Activated naive CD4-positive, alpha-beta T cell treated with Interleukin-2 at 50 U/mL for 16 hours (primary cell): ENCODE data around the gene DYNC1I2.
A peak's percentile ranks its signal among the peaks of the same experiment; 100 is the strongest.

Source experiments
- DNase-seq: peaks from one replicate; pipeline ENCODE4 v3.0.0-alpha.2; 2020

Gene DYNC1I2

DNA sequence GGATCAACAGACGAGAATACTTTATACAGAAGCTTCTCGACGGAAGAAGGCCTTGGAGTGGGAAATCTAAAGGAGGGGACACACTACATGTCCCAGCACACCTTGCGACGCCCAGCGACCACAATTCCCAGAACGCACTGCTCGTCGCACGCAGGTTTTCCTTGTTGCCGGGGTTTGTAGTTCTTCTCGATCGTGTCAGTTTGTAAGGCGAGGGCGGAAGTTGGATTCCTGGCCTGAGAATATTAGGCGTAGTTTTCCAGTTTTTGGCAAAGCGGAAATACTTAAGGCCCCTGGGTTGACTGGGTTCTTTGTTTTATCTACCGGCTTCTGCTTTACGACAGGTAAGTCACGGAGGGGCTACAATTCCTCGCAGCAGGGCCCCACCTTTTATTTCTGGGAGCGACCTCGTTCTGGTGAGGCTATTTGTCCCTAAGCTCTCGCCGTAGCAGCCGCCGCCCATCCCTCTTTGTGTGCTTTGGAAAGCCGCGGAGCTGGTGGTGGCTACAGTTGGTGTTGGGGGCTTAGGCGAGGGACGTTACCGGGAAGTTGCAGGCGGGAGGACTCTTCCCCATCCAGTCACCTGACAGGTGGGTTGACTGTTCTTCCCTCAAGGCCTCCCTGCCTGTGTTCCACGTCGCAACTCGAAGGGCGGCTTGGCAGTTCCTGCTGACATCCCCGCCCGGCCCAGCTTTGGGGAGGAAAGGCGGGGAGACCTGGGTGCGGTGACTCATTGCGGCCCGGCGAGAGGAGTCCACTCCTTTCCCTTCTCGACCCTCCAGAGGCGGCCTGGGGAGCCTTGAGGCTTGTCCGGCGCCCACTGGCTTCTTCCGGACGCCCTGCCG is at the start of gene DYNC1I2:
TSS of gene DYNC1I2 (plus strand) at position 183 of the 842 bp plus-strand sequence. CDS start 2,687 bp downstream, outside the sequence.
- DNase-seq, result peak; percentile 77

DNA sequence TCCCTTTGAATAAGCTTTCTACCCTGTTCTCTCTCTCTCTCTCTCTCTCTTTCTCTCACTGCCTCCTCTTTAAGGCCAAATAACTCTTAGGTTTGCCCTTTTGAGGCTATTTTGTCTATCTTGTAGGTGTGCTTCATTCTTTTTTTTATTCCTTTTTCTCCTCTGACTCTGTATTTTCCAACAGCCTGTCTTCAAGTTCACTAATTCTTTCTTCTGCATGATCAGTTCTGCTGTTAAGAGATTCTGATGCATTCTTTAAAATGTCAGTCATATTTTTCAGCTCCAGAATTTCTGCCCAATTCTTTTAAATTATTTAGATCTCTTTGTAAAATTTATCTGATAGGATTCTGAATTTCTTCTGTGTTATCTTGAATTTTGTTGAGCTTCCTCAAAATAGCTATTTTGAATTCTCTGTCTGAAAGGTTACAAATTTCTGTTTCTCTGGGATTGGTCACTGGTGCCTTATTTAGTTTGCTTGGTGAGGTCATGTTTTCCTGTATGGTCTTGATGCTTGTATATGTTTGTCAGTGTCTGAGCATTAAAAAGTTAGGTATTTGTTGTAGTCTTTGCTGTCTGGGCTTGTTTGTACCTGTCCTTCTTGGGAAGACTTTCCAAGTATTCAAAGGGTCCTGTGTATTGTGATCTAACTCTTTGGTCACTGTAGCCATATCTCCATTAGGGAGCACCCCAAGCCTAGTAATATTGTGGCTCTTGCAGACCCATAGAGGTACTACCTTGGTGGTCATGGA is 35.4 kb upstream of the DYNC1I2 start:
- no peak for DNase-seq

DNA sequence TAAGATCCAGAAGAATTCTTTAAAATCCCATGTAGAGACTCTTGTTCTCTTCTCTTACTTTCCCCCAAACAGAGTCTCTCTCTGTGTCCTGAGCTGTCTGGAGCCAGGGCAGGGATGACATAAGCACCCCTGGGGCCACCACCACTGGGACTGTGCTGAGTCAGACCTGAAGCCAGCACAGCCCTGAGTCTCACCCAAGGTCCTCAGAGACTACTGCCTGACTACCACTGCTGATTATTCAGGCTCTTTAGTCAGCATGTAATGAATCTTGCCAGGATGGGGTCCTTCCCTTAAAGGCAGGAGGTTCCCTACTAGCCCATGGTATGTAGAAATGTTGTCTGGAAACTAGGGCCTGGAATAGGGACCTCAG is 34.9 kb upstream of the DYNC1I2 start:
- no peak for DNase-seq

DNA sequence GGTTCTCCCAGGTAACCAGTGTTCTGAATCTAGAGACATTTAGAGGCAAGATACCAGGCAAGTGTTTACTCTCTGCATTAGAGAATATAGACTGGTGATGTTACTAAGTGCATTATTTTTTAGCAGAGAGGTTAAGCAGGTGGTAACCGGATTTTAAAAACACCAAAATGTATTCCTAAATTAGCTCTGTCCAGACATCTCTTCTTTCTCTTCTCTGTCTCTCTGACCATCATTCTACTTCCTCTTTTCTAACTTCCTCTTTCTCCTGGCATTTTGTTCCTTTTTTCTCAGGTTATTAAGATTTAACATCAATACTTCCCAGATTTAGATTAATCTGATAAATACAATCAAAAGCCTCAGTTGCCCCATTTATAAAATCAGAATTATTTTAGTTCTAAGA is 31.7 kb upstream of the DYNC1I2 start:
- DNase-seq, result no peak

DNA sequence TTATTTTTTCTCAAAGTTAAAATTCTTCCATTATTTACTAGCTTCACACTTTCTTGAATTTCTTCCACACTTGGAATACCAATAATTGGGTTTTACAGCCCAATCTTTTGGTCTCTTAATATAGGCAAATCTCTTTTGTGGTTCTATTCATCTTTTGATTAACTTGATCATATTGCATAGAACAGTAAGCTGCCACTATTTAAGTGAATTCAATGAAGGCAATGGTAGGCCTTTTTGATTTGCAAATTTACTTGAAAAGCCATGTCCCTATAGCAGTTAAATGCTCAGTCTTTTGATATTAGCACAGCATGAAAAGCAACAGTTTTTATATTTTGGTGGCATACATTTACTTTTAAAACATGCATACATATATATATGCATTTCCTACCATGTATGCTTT is 20.2 kb upstream of the DYNC1I2 start:
- DNase-seq, result no peak

DNA sequence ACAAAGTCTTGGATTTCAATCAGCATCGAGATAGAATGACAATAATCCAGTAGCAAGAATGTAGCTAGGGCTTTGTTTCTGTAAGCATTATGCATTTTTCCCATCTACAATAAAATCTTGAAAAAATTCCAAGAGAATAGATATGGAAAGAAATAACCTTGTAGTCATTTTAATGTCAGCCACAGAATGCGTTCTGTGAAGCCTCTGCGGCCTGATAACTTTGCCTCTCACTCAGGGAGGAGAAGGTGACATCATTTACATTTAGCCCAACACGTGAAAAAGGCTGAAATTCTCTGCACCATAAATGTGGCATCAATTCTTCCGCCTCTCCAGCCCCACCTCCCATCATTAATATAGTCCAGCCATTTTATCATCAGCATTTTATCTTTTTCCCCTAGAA is 19.1 kb upstream of the DYNC1I2 start:
- no peak for DNase-seq

DNA sequence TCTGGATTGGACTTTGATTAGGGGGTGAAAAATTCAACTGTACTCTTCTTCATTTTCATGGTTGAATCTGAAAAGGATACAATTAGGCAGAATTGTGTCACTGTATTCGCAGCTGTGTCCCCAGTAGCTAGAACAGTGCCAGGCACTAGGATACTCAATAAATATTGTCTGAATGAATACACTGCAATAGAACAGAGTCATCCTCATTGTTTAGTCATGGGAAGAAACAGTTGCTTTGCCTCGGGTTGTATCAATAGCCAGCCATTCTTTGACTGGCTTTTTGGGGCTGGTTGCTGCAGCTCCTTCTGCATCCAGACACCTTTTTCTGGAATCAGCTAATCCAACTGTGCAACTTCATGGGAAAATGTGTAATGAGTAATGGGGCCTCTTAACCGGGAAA is 18.1 kb upstream of the DYNC1I2 start:
- no peak for DNase-seq

DNA sequence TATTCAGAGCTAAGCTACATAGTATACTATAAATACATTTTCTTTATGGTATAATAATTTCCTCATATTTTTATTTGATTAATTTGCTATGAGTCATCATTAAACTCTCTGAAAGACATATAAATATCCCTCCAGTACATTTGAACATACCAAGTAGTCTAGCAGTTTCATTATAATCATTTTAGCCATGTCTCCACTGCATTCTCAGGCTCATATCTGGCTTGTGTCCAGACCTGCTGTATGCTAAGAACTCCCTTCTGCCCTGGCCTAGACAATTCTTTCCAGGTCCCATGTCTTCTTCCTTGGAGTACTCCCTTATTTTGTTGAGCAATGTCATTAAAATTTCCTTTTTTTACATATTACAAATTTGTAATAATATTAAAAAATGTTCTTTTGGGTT is 16.6 kb upstream of the DYNC1I2 start:
- DNase-seq, result no peak

DNA sequence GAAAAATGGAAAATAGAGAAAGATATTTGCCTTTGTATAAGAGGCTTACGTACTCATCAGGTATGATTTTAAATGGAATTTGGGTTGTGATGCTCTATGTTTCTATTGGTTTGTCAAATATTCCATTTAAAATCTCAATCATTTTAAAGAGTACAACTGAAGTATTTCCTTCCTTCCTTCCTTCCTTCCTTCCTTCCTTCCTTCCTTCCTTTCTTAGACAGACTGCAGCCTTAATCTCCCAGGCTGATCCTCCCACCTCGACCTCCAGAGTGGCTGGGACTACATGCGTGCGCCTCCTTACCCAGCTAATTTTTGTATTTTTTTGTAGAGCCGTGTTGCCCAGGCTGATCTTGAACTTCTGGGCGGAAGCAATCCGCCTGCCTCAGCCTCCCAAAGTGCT is 15.4 kb upstream of the DYNC1I2 start:
- DNase-seq, result no peak

DNA sequence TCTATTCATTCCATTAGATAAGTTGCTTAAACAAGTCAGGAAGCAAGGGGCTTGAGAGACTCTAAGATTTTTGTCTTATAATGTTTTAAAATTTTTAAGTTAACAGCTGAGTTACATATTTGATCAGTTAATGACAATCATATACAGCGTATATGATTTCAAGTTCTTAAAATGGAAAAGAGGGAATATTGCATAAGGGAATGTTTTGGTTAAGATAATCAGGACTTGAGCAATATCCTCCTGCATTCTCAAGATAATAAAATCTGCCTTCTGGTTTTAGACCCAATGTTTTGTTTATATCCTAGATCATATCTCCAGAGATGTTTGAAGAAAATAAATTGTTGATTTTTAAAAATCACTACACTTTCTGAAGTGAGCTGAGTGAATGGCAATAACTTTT is 13.4 kb upstream of the DYNC1I2 start:
- DNase-seq, result no peak

DNA sequence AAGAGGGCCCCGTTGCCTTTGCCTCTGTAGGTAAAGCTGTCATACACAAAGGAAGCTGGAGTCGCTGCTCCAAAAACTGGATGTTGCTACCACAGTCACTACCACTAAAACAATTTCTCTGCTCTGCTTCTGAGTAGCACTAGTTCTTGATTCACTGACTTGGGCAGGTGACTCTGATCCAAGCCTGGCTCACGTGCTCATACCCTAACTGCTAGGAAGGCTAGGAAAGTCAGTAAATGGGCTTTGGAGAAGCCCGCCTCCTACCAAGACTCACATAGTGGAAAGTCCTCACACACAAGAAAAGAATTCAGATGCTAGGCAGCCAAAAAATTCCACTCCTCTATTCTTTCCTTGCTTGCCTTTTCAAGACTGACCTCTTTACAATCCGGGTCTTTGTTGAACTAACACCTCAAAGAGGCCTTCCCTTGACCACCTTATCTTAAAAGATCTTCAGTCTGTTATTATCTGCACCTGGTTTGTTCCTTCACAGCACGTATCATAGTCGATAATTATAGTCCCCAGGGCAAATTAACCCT is 11.4 kb upstream of the DYNC1I2 start:
- DNase-seq, result no peak

DNA sequence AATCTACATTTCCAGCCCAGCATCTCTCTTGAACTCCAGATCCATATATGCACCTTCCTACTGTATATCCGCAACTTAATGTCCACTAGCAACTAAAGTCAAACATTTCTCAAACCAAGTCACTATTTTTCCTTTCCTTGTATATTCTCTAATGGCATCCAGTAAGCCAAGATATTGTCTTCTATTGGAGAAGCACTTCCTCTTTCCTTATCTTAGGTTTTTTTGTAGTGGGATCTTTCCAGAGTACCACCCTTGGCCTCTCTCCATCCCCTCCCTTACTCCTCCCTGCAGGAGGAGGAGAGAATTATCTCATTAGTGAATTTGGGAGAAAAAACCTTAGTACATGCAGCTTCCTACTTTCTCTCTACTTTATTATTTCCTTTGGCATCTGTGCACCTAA is 8.7 kb upstream of the DYNC1I2 start:
- DNase-seq, result no peak

DNA sequence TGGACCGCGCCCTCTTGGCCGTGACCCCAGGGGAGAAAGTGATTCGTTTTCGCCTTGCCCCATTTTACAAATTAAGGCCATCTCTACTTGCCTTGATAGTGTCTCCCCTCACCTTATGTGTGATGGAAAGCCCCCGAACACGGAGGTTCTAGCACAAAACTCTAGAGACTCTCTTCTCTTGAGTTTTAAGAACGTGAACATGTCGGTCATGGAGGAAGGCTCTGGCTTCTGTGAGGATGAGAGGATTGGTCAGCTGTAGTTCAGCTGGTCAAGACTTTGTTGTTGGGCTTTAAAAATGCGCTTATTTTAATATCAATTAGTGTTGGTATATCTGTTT is 828 bp downstream of the DYNC1I2 start:
- no peak for DNase-seq

DNA sequence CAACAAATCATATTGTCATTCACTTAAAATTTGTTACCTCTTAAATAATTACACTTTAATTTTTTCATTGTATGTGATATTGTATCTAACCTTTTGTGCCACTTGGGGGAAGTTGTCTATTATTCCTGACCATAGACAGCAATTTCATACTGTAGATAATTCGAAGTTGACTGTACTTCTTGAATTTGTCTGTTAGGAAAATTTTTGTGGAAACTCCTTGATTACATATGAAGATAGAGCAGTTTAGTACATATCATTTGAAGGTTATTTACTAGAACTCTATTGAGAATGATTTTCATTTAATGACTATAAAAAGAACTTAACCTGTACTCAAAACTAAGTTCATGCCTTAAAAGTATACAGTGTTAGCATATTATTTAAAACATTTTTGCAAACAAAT is 5.1 kb downstream of the DYNC1I2 start:
- DNase-seq, result no peak

DNA sequence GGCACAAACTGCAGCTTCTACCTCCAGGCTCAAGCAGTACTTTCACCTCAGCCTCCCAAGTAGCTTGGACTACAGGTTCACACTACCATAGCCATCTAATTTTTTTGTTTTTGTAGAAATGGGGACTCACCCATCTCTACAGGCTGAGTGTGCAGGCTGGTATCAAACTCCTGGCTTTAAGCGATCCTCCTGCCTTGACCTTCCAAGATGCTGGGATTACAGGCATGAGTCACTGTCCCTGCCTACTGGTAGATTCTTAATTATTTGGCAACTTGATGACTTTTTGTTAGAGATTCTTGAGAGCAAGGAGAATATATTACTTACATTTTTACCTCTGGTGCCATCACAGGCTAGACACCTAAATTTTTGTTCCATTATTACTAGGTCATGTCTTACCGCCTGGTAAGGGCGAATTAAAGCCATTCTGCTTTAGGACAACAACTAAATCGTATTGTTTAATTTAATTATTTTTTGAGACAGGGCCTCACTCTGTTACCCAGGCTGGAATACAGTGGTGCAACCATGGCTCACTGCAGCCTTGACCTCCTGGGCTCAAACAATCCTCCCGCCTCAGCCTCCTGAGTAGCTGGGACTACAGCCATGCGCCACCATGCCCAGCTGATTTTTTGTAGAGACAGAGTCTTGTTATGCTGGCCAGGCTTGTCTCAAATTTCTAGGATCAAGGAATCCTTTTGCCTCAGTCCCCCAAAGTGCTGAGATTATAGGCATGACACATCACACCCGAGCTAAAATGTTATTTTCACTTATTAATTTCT is 15.7 kb downstream of the DYNC1I2 start:
- DNase-seq, result no peak

DNA sequence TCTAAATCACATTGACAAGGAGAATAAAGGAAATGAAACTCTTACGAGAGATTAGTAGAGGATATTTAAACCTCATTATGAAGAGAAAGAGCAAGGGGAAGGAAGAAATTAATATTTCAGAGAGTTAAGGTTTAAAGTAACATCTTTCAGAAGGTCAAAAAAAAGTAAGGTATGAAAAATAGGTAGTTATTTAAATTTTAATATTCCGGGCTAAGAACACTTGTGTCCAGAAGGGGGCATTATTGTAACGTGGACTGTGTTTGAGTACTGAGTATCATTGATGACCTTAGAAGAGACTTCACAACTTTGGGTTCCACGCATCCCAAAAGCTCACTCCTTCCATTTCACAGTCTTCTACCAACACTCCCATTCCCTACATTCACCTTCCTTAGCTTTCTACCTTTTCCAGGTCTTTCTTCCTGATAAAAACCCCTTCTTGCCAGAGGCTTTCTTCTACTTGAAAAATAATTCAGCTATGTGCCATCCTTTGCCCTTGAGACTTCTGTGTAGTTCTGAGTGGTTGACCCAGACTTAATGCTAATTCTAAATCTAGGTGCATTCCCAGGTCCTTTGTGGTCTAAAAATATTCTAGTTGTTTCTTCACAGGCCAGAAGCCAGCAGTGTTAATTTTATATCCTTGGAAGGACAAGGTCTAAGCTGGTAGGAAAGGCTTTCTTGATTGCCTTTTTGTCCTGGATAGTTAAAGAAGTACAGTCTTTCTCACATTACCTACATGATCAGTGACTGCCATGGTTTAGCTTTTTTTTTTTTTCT is 16.5 kb downstream of the DYNC1I2 start:
- no peak for DNase-seq

DNA sequence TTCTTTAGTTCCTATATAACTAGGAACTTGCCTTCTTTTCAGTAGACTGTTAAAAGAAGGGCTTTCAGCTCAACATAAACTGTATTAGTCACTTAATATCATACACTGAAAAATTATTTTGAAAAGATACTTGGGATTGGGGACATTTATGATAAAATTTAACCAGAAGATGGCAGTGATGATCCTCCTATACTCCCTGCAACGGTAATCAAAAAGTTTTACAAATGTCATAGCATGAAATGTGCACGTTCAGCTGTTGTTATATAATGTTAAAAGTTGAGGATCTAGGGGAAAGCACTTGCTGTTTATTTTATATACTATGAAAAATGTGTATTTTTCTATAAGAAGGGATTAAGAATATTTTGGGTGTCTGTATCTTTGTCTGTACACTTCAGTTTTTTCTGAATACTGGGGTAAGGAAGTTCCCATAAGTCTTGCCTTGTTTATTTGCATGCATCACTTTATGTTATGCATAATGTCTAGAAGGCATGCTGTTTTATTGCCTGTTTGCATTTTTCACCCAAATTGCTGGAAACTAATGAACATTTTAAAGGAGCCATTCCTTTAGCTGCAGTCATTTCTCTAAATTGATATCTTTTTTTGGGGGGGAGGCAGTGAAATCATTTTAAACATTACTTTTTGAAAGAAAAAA is 19.0 kb downstream of the DYNC1I2 start:
- no peak for DNase-seq

DNA sequence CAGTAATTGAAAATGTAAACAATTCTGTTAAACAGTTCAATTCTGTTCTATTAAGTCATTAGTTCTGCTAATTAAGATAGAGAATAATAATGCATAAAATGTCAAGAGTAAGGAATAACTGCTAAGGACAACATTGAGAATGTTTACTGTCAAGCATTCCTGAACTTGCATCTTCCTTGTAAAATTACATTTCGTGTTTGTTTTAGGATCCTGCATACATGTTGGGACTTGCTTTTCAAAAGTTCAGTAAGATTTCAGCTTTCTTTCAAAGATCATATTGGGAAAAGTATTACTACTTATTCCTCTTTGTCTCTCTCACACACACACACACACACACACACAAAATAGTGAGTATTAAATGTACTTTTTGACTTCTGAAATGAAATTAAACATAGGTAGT is 20.5 kb downstream of the DYNC1I2 start:
- no peak for DNase-seq

DNA sequence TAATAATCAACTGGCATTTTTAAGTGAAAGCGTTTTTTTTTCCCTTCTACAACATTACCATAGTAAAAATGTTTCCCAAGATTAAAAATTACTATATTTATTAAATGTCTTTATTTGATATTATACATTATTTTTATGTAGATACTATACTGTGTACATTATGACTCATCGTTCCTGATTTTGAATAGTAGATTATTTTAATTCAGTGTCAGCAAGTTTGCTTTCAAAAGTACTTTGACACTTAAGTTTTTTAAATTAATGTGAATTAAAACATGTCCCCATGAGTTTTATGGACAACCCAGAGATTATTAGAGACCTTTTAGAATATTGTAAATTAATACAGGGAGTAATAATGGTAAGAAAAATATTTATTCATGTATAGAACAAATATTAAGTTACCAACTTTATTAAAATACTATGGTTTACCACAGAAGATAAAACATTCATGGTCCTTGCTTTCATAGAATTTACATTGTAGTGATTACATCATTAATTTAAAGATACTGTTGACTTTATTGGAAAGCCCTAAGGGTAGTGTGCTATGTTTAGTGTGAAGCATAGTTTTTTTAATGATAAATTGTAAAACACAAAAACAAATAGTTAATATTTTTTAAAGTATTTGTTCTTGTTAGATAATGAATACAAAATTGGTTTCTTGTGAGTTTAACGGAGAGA is 21.9 kb downstream of the DYNC1I2 start:
- no peak for DNase-seq

DNA sequence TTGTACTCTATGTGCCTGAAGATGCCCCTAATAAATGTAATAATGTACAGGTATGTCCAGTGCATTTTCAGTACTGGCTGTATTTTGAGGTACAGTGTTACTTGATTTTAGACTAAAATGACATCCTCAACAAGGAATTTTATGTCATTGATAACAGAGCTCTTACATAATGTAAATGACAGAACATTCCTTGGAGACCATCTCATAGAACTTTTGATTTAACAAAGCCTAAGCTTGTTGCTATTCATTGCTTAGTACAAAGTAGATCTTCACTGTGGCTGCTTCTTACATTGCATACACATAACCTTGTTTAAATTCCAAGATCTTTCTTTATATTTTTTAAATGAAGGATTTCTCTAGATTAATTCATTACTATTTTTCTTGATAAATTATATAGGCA is 24.1 kb downstream of the DYNC1I2 start:
- DNase-seq, result no peak

DNA sequence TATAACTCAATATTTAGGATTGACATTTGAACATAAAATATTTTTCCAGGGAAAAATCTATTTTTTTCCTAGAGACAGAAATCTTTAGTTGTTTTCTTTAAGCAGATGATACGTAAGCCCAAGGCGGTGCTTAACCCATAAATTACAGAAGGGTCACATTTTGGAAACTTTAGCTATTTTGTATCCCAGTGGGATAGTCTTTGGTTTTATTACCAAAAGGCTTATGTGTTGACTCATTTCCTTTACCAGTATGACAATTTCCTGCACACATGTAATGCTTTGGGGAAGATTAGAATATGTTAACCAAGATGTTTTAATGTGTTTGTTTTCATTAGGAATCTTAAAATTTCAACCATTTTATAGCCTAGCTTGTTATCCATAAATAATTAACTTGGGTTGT is 24.8 kb downstream of the DYNC1I2 start:
- DNase-seq, result no peak

DNA sequence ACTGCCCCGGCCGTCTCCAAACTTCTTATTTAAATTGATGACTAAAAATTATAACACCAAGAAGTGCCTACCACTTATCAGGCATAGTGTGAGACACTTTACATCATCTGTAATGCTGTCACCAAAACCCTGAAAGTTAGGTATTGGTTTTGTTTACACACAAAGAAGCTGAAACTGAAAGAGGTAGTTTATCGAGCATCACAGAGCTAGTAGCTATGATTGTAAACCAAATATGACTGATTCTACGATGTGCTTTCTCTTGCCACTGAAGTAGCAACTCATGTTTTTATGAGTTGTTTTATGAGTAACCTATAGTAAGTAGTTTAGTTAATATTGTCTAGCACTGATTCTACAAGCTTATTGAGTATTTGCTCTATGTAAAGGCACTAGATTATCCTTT is 31.5 kb downstream of the DYNC1I2 start:
- no peak for DNase-seq
